H9 (cell line): ENCODE data around the gene LPCAT3. TPM values are rescaled to one million over a fixed set of nuclear protein-coding genes. Genes with fewer than 3 reads are reported as not detected.

Experiments
- DNase-seq: peaks from one replicate; pipeline ENCODE4 v3.0.0-alpha.2; 2017
- H2AFZ ChIP-seq: one replicate; pipeline ENCODE4 v1.6.1; 2013; ENCODE audit warnings: mild to moderate bottlenecking, low read length, control low read depth, moderate library complexity
- H2AK5ac ChIP-seq: 2 replicates; pipeline ENCODE4 v1.6.1; 2013; ENCODE audit warnings: low read length, control low read depth, mixed read lengths; ENCODE audit not compliant: insufficient read length
- H2BK120ac ChIP-seq: one replicate; pipeline ENCODE4 v1.6.1; 2013; ENCODE audit warnings: low read depth, mild to moderate bottlenecking, low read length, control low read depth, inconsistent platforms; ENCODE audit not compliant: poor library complexity, severe bottlenecking
- H2BK12ac ChIP-seq: 2 replicates; pipeline ENCODE4 v1.6.1; 2013; ENCODE audit warnings: low read length, control low read depth, mixed read lengths, low read depth; ENCODE audit not compliant: insufficient read length
- H2BK15ac ChIP-seq: 2 replicates; pipeline ENCODE4 v1.6.1; 2013; ENCODE audit warnings: low read depth, low read length, control low read depth
- H2BK20ac ChIP-seq: one replicate; pipeline ENCODE4 v1.6.1; 2013; ENCODE audit warnings: low read depth, mild to moderate bottlenecking, low read length, control low read depth, inconsistent platforms; ENCODE audit not compliant: poor library complexity, severe bottlenecking
- H2BK5ac ChIP-seq: 2 replicates; pipeline ENCODE4 v1.6.1; 2013; ENCODE audit warnings: low read length, control low read depth, mixed read lengths; ENCODE audit not compliant: insufficient read length
- H3K14ac ChIP-seq: 2 replicates; pipeline ENCODE4 v1.6.1; 2013; ENCODE audit warnings: low read length, control low read depth; ENCODE audit not compliant: insufficient read depth
- H3K18ac ChIP-seq: 2 replicates; pipeline ENCODE4 v1.6.1; 2013; ENCODE audit warnings: low read depth, mild to moderate bottlenecking, mixed read lengths, low read length, control low read depth; ENCODE audit not compliant: insufficient read length
- H3K23ac ChIP-seq: 2 replicates; pipeline ENCODE4 v1.6.1; 2013; ENCODE audit warnings: low read length, control low read depth, mixed read lengths, low read depth; ENCODE audit not compliant: insufficient read length
- H3K23me2 ChIP-seq: 2 replicates; pipeline ENCODE4 v1.6.1; 2013; ENCODE audit warnings: low read depth, mild to moderate bottlenecking, mixed read lengths, low read length, control low read depth; ENCODE audit not compliant: insufficient read length, poor library complexity, severe bottlenecking
- H3K27ac ChIP-seq: 2 replicates; pipeline ENCODE4 v1.5.1; 2013; ENCODE audit warnings: low read length, control low read depth, mixed read lengths, low read depth; ENCODE audit not compliant: insufficient read length
- H3K27me3 ChIP-seq: 2 replicates; pipeline ENCODE4 v1.6.1; 2013; ENCODE audit warnings: low read length, control low read depth, inconsistent platforms; ENCODE audit not compliant: insufficient read depth
- H3K4ac ChIP-seq: 2 replicates; pipeline ENCODE4 v1.6.1; 2013; ENCODE audit warnings: low read depth, mild to moderate bottlenecking, control low read depth, inconsistent platforms, low read length, moderate library complexity
- H3K4me1 ChIP-seq: 2 replicates; pipeline ENCODE4 v1.6.1; 2013; ENCODE audit warnings: low read length, control low read depth, inconsistent platforms; ENCODE audit not compliant: insufficient read depth
- H3K4me2 ChIP-seq: 2 replicates; pipeline ENCODE4 v1.6.1; 2013; ENCODE audit warnings: low read length, control low read depth, mixed read lengths; ENCODE audit not compliant: insufficient read length, insufficient read depth
- H3K56ac ChIP-seq: 2 replicates; pipeline ENCODE4 v1.6.1; 2013; ENCODE audit warnings: low read depth, mild to moderate bottlenecking, mixed read lengths, low read length, control low read depth; ENCODE audit not compliant: insufficient read length
- H3K79me1 ChIP-seq: 2 replicates; pipeline ENCODE4 v1.6.1; 2013; ENCODE audit warnings: low read depth, mild to moderate bottlenecking, moderate library complexity, low read length, control low read depth, inconsistent platforms; ENCODE audit not compliant: insufficient read depth, poor library complexity, severe bottlenecking
- H3K79me2 ChIP-seq: 2 replicates; pipeline ENCODE4 v1.6.1; 2013; ENCODE audit warnings: low read length, control low read depth, inconsistent platforms; ENCODE audit not compliant: insufficient read depth
- H3K9ac ChIP-seq: 2 replicates; pipeline ENCODE4 v1.6.1; 2013; ENCODE audit warnings: low read length, control low read depth, mixed read lengths; ENCODE audit not compliant: insufficient read length; ENCODE audit errors: extremely low read depth
- H3K9me3 ChIP-seq: one replicate; pipeline ENCODE4 v1.6.1; 2013; ENCODE audit warnings: low read depth, low read length, inconsistent platforms; ENCODE audit not compliant: control insufficient read depth
- H3T11ph ChIP-seq: one replicate; pipeline ENCODE4 v1.6.1; 2013; ENCODE audit warnings: mild to moderate bottlenecking, low read length, control low read depth, inconsistent platforms
- H4K20me1 ChIP-seq: one replicate; pipeline ENCODE4 v1.6.1; 2013; ENCODE audit not compliant: control insufficient read depth, insufficient read length, insufficient read depth
- H4K5ac ChIP-seq: 2 replicates; pipeline ENCODE4 v1.6.1; 2013; ENCODE audit warnings: low read depth, mild to moderate bottlenecking, mixed read lengths, low read length, control low read depth; ENCODE audit not compliant: insufficient read length
- H4K8ac ChIP-seq: replicated peaks from 2 replicates; pipeline ENCODE4 v1.6.1; 2013; ENCODE audit warnings: low read length, control low read depth, mixed read lengths, low read depth; ENCODE audit not compliant: insufficient read length
- H4K91ac ChIP-seq: 2 replicates; pipeline ENCODE4 v1.6.1; 2013; ENCODE audit warnings: low read depth, mild to moderate bottlenecking, moderate library complexity, mixed read lengths, low read length, control low read depth; ENCODE audit not compliant: insufficient read length
- H3K27ac Mint-ChIP-seq, 3 experiments: 2 replicates in 2 of 3; 3 replicates in 1 of 3; pipeline ENCODE4 v1.8.0; 2020 to 2021; ENCODE audit warnings: mixed read lengths in 3 of 3, mild to moderate bottlenecking in 1 of 3, moderate library complexity in 1 of 3
- H3K27me3 Mint-ChIP-seq: 2 replicates; pipeline ENCODE4 v1.8.0; 2021; ENCODE audit warnings: low read depth, mild to moderate bottlenecking, moderate library complexity, mixed read lengths
- H3K36me3 Mint-ChIP-seq, 3 experiments: 2 replicates in 2 of 3; 3 replicates in 1 of 3; pipeline ENCODE4 v1.8.0; 2020 to 2021; ENCODE audit warnings: low read depth in 3 of 3, mixed read lengths in 3 of 3; ENCODE audit not compliant: insufficient read depth in 1 of 3
- H3K4me1 Mint-ChIP-seq, 2 experiments: 2 replicates each; pipeline ENCODE4 v1.8.0; 2020; ENCODE audit warnings: mixed read lengths in 2 of 2
- H3K4me3 Mint-ChIP-seq, 2 experiments: 2 replicates in 1 of 2; 3 replicates in 1 of 2; pipeline ENCODE4 v1.8.0; 2020 to 2021; ENCODE audit warnings: mild to moderate bottlenecking in 2 of 2, mixed read lengths in 2 of 2, moderate library complexity in 1 of 2
- H3K9me3 Mint-ChIP-seq, 2 experiments: 2 replicates in 1 of 2; 3 replicates in 1 of 2; pipeline ENCODE4 v1.8.0; 2020; ENCODE audit warnings: mild to moderate bottlenecking in 2 of 2, mixed read lengths in 2 of 2, moderate library complexity in 1 of 2
- CTCF ChIP-seq: fragments of 200-600 bp; sonication (generic); conservative IDR thresholded peaks from 3 replicates; pipeline ENCODE4 v1.8.0; 2021; ENCODE audit warnings: antibody characterized with exemption, mild to moderate bottlenecking
- WGBS: extraction: QIAGEN DNeasy Blood & Tissue Kit; methylation state at CpG from one replicate; pipeline ENCODE4 v1.1.7; 2013; ENCODE audit warnings: missing lambda C conversion rate, low lambda C conversion rate, mixed read lengths; ENCODE audit not compliant: insufficient read length; ENCODE audit errors: extremely low coverage; 5-methylcytosine and 5-hydroxymethylcytosine counted together
- total RNA-seq: library from RNA; stranded (reverse); gene quantifications from 2 replicates; pipeline ENCODE4 v1.2.1, GENCODE V29; 2021

Gene LPCAT3
- total RNA-seq, 1 experiment from 2014 or later, result 47.7 TPM

GRCh38 chr12:6953442-6954315 lies 64.6 kb downstream of the LPCAT3 start:
- Histone ChIP-seq H4K5ac (no peak overlapping the region), H3K14ac (no peak overlapping the region), H2AFZ (no peak overlapping the region), H3K4me1 (peaks cover 2% of the 10 kb centered on the region; the same call in 1 of the 2 replicates), H3K27me3 (no peaks in the 10 kb centered on the region), H3K9ac (no peak overlapping the region), H3K18ac (no peak overlapping the region), H4K20me1 (peaks cover 2% of the 10 kb centered on the region), H2BK20ac (no peak overlapping the region), H3T11ph (no peak overlapping the region), H2BK15ac (no peak overlapping the region), H3K56ac (no peak overlapping the region), H3K23ac (no peak overlapping the region), H3K9me3 (no peaks in the 10 kb centered on the region), H2BK5ac (no peak overlapping the region), H2BK120ac (no peak overlapping the region), H3K4me2 (no peak overlapping the region), H3K79me1 (no peaks in the 10 kb centered on the region), H3K79me2 (no peaks in the 10 kb centered on the region), H3K27ac (no peak overlapping the region), H3K23me2 (no peaks in the 10 kb centered on the region), H2BK12ac (no peak overlapping the region), H4K8ac (no peak overlapping the region), H4K91ac (no peak overlapping the region), H2AK5ac (no peak overlapping the region), H3K4ac (no peak overlapping the region)
- no peak for DNase-seq
- Mint-ChIP-seq H3K36me3 (peaks cover 0 to 6% (median 0%) of the 10 kb centered on the region in 3 experiments; a peak in 4 of 7 replicates), H3K27me3 (no peaks in the 10 kb centered on the region; the same call in 1 of the 2 replicates), H3K9me3 (no peaks in the 10 kb centered on the region), H3K4me1 (peaks cover 14 to 26% of the 10 kb centered on the region in 2 experiments), H3K27ac (peak overlapping the region; percentile 37 to 81 (median 40); a peak in 3 of 7 replicates), H3K4me3 (no peak overlapping the region; a peak in 1 of 5 replicates)
- no CpG with 5 or more reads among the region's 24 CpGs for WGBS
- TF ChIP-seq CTCF, result no peak
